Upper lobe of left lung (tissue), 6 donors: ENCODE measurements around the gene LIPC. TPM values are rescaled to one million over a fixed set of nuclear protein-coding genes. Genes with fewer than 3 reads are reported as not detected.
"Not testable (repeated sequence)": the region's sequence is repeated elsewhere in the genome, so short reads cannot be mapped to it uniquely, and the experiment has no call there.

ENCODE experiments used
- ATAC-seq, 2 donors: fragments of 200-7000 bp; cut with Tn5 transposase; one replicate each; pipeline ENCODE4 v1.9.1; 2022; ENCODE audit warnings: mild to moderate bottlenecking in 2 of 2, moderate library complexity in 2 of 2; ENCODE audit not compliant: low FRiP score in 2 of 2
- DNase-seq, 2 donors: peaks; one replicate each; pipeline ENCODE4 v3.0.0-alpha.2; 2019 to 2020
- H3K27ac ChIP-seq, 4 donors: fragments of 200-600 bp; sonication (generic); one replicate each; pipeline ENCODE4 v1.5.1; 2016 to 2019
- H3K27me3 ChIP-seq, 4 donors: fragments of 200-600 bp; sonication (generic); one replicate each; pipeline ENCODE4 v1.5.1; 2017 to 2019
- H3K36me3 ChIP-seq, 4 donors: fragments of 200-600 bp; sonication (generic); one replicate each; pipeline ENCODE4 v1.5.1; 2016 to 2019
- H3K4me1 ChIP-seq, 4 donors: fragments of 200-600 bp; sonication (generic); one replicate each; pipeline ENCODE4 v1.5.1; 2018 to 2019
- H3K4me3 ChIP-seq, 4 donors: fragments of 200-600 bp; sonication (generic); one replicate each; pipeline ENCODE4 v1.5.1; 2017 to 2019; ENCODE audit warnings: mild to moderate bottlenecking in 2 of 4, moderate library complexity in 1 of 4
- H3K9me3 ChIP-seq, 4 donors: fragments of 200-600 bp; sonication (generic); one replicate each; pipeline ENCODE4 v1.5.1; 2018 to 2019
- CTCF ChIP-seq, 6 experiments: fragments of 450-650 bp in 4 of 6; fragments of 200-600 bp in 2 of 6; sonication (generic) in 2 of 6; IDR thresholded peaks; one replicate each; pipeline ENCODE4 v1.5.1; 2016 to 2019; ENCODE audit warnings: antibody characterized with exemption in 6 of 6
- EP300 ChIP-seq, 4 donors: sonication (generic); formaldehyde crosslinking; IDR thresholded peaks; one replicate each; pipeline ENCODE4 v1.5.1; 2017; ENCODE audit warnings: antibody characterized with exemption in 4 of 4, control low read depth in 2 of 4
- POLR2A ChIP-seq, 4 donors: fragments of 450-650 bp; IDR thresholded peaks; one replicate each; pipeline ENCODE4 v1.5.1; 2016 to 2017; ENCODE audit warnings: antibody characterized with exemption in 4 of 4, mild to moderate bottlenecking in 2 of 4
- POLR2AphosphoS5 ChIP-seq, 2 donors: sonication (generic); formaldehyde crosslinking; IDR thresholded peaks; one replicate each; pipeline ENCODE4 v1.5.1; 2017; ENCODE audit warnings: antibody characterized with exemption in 2 of 2
- WGBS, 2 donors: methylation state at CpG; one replicate each; pipeline ENCODE4 v1.1.5; 2017 to 2018; 5-methylcytosine and 5-hydroxymethylcytosine counted together
- total RNA-seq, 6 donors: library from RNA; depleted of rRNA in 4 of 6; stranded (reverse); fragments of >200 nt in 4 of 6; gene quantifications; one replicate each; pipeline versions ENCODE4 v1.1.0 to v1.2.1, GENCODE V29; 2016 to 2021
- donor health status: DM: no; HTN: no; CAD: no; lungs with moderate emphysema.
- donor health status: DM: no; HTN: yes; CAD: no; lungs with severe emphysema.

LIPC gene
- total RNA-seq, 6 donors from 2014 or later = 0.40 to 0.89 (median 0.75) TPM; not detected in 2

GRCh38 chr15:58597943-58598828, 166.4 kb downstream of the LIPC start:
- DNase-seq = no peak
- no peak for ATAC-seq

GRCh38 chr15:58598829-58599210, 167.0 kb downstream of the LIPC start:
- DNase-seq = no peak
- H3K9me3 ChIP-seq = no peaks in the 10 kb centered on the region
- H3K36me3 ChIP-seq = peaks cover 0 to 30% (median 5%) of the 10 kb centered on the region in 4 donors
- no peaks in the 10 kb centered on the region for H3K27me3 ChIP-seq
- ATAC-seq = no peak
- peak overlapping the region in 2 of 4 donors; percentile 29 to 30 for H3K27ac ChIP-seq
- H3K4me3 ChIP-seq = no peak overlapping the region
- H3K4me1 ChIP-seq = no peaks in the 10 kb centered on the region
- WGBS, 2 donors = 77 to 94% methylated on average over 4 of the region's 4 CpGs
- TF ChIP-seq EP300 (IDR thresholded peaks at IDR 0.05) (no peak), POLR2AphosphoS5 (IDR thresholded peaks at IDR 0.05) (no peak), CTCF (IDR thresholded peaks at IDR 0.05) (no peak), POLR2A (IDR thresholded peaks at IDR 0.05) (no peak)

More at GRCh38 chr15:58597943-58598828, 166.4 kb downstream of the LIPC start:
- 85 to 87% methylated on average over 4 of the region's 4 CpGs for WGBS, 2 donors
- peaks cover 0 to 29% (median 7%) of the 10 kb centered on the region in 4 donors for H3K36me3 ChIP-seq
- H3K27ac ChIP-seq = peak overlapping the region in 2 of 4 donors; percentile 29 to 30
- H3K27me3 ChIP-seq = no peaks in the 10 kb centered on the region
- H3K4me1 ChIP-seq = no peaks in the 10 kb centered on the region
- no peaks in the 10 kb centered on the region for H3K9me3 ChIP-seq
- H3K4me3 ChIP-seq = no peak overlapping the region
- no peak for TF ChIP-seq EP300 (IDR thresholded peaks at IDR 0.05)
- no peak for TF ChIP-seq POLR2AphosphoS5 (IDR thresholded peaks at IDR 0.05)
- TF ChIP-seq CTCF (IDR thresholded peaks at IDR 0.05) = no peak
- TF ChIP-seq POLR2A (IDR thresholded peaks at IDR 0.05) = no peak

GRCh38 chr15:58602823-58603222, 171.0 kb downstream of the LIPC start:
- Histone ChIP-seq H3K27ac (no peak overlapping the region), H3K4me3 (no peak overlapping the region), H3K9me3 (no peaks in the 10 kb centered on the region), H3K4me1 (no peaks in the 10 kb centered on the region), H3K36me3 (peaks cover 0 to 17% (median 0%) of the 10 kb centered on the region in 4 donors), H3K27me3 (no peaks in the 10 kb centered on the region)
- DNase-seq (no peak), ATAC-seq (no peak)
- no peak for TF ChIP-seq POLR2A (IDR thresholded peaks at IDR 0.05)
- WGBS, 2 donors = 85 to 89% methylated on average over 2 of the region's 2 CpGs

GRCh38 chr15:58603927-58604326, 172.1 kb downstream of the LIPC start:
- DNase-seq, H3K4me1 ChIP-seq, H3K27me3 ChIP-seq, ATAC-seq, H3K4me3 ChIP-seq, H3K9me3 ChIP-seq: not testable (repeated sequence)
- Histone ChIP-seq H3K36me3 (peaks cover 0 to 16% (median 0%) of the 10 kb centered on the region in 4 donors), H3K27ac (peak overlapping the region in 1 of 4 donors; percentile 36)
- WGBS, 2 donors = 90 to 99% methylated on average over 8 of the region's 8 CpGs

- Histone ChIP-seq H3K27me3 (no peaks in the 10 kb centered on the region), H3K27ac (no peak overlapping the region), H3K36me3 (peaks cover 0 to 21% (median 0%) of the 10 kb centered on the region in 4 donors), H3K4me1 (no peaks in the 10 kb centered on the region), H3K9me3 (no peaks in the 10 kb centered on the region), H3K4me3 (no peak overlapping the region)
- WGBS, 2 donors = 92% methylated on average over 4 of the region's 4 CpGs
- ATAC-seq (no peak), DNase-seq (no peak)
- TF ChIP-seq CTCF (IDR thresholded peaks at IDR 0.05) (no peak), POLR2A (IDR thresholded peaks at IDR 0.05) (no peak), POLR2AphosphoS5 (IDR thresholded peaks at IDR 0.05) (no peak), EP300 (IDR thresholded peaks at IDR 0.05) (no peak)
Observed at GRCh38 chr15:58604455-58604923, 172.7 kb downstream of the LIPC start.
